ENCODE data around the gene LRRC7.

DNA sequence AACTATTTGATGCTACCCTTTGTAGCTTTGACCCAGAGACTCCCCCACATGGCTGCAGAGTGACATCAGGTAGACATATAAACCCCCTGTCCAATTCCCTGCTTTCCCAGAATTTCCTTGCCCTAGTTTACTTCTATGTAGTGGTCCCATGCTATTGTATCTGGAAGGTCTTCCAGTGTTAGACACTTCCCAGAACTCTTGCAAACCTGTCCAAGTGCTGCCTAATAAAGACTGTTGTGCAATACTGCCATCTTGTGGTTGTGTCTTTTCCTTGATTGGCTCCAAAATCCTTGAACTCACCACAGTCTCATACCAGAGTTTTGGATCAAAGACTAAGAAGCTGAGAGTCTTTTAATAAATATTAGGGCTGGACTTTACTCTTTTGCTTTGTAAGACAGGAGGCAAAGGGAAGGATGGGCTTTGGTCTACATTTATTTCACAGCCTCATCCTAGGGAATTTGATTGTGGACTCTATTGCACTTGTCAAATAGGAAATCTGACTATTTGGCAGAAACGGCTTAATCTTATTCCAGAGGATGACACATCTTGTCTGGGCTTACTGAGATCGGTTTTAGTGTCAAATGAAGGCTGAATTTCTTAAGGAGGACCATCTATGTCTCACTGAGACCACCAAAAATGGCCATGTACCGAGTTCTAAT is 169.9 kb downstream of the LRRC7 start:
- TF ChIP-seq, protein P1, sequence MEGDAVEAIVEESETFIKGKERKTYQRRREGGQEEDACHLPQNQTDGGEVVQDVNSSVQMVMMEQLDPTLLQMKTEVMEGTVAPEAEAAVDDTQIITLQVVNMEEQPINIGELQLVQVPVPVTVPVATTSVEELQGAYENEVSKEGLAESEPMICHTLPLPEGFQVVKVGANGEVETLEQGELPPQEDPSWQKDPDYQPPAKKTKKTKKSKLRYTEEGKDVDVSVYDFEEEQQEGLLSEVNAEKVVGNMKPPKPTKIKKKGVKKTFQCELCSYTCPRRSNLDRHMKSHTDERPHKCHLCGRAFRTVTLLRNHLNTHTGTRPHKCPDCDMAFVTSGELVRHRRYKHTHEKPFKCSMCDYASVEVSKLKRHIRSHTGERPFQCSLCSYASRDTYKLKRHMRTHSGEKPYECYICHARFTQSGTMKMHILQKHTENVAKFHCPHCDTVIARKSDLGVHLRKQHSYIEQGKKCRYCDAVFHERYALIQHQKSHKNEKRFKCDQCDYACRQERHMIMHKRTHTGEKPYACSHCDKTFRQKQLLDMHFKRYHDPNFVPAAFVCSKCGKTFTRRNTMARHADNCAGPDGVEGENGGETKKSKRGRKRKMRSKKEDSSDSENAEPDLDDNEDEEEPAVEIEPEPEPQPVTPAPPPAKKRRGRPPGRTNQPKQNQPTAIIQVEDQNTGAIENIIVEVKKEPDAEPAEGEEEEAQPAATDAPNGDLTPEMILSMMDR (IDR thresholded peaks at IDR 0.05), result peak; percentile 17 to 59 (median 30)
- TF ChIP-seq EP300 (IDR thresholded peaks at IDR 0.05), result no peak
- TF ChIP-seq POLR2AphosphoS5 (IDR thresholded peaks at IDR 0.05), result no peak

All from gastroesophageal sphincter (tissue), 3 donors.